Right lobe of liver (tissue), 6 donors: Measurements from ENCODE around the gene ZNF512B. TPM values are rescaled to one million over a fixed set of nuclear protein-coding genes. Genes with fewer than 3 reads are reported as not detected.

ENCODE experiments used
- ATAC-seq, 4 donors: fragments of 200-7000 bp; cut with Tn5 transposase; one replicate each; pipeline ENCODE4 v1.9.1; 2020; ENCODE audit warnings: mild to moderate bottlenecking in 4 of 4, moderate library complexity in 4 of 4
- DNase-seq, 3 donors: peaks; one replicate each; pipeline ENCODE4 v3.0.0-alpha.2; 2020
- H3K27ac ChIP-seq, 3 donors: fragments of 200-600 bp; one replicate each; pipeline ENCODE4 v1.8.0; 2022
- H3K27me3 ChIP-seq, 2 donors: fragments of 200-600 bp; one replicate each; pipeline ENCODE4 v1.8.0; 2022
- H3K36me3 ChIP-seq, 4 donors: fragments of 200-600 bp; sonication (generic) in 1 of 4; one replicate each; pipeline versions ENCODE4 v1.5.1 to v1.8.0; 2017 to 2022; ENCODE audit warnings: control low read depth in 1 of 4
- H3K4me1 ChIP-seq, 4 donors: fragments of 200-600 bp; sonication (generic) in 1 of 4; one replicate each; pipeline versions ENCODE4 v1.5.1 to v1.8.0; 2017 to 2022; ENCODE audit warnings: control low read depth in 1 of 4
- H3K4me3 ChIP-seq, 3 donors: fragments of 200-600 bp; one replicate each; pipeline ENCODE4 v1.8.0; 2022
- H3K9me3 ChIP-seq, 4 donors: fragments of 200-600 bp; sonication (generic) in 1 of 4; one replicate each; pipeline versions ENCODE4 v1.5.1 to v1.8.0; 2017 to 2022; ENCODE audit warnings: control low read depth in 1 of 4
- CTCF ChIP-seq, 4 donors: fragments of 200-600 bp in 3 of 4; fragments of 450-650 bp in 1 of 4; IDR thresholded peaks; one replicate each; pipeline versions ENCODE4 v1.5.1 to v1.8.0; 2016 to 2022; ENCODE audit warnings: antibody characterized with exemption in 4 of 4, mild to moderate bottlenecking in 2 of 4
- POLR2A ChIP-seq: fragments of 450-650 bp; IDR thresholded peaks from one replicate; pipeline ENCODE4 v1.6.1; 2017; ENCODE audit warnings: antibody characterized with exemption, mild to moderate bottlenecking
- WGBS: methylation state at CpG from one replicate; pipeline ENCODE4 v1.1.6; 2018; ENCODE audit warnings: low coverage, low lambda C conversion rate; ENCODE audit not compliant: insufficient coverage; ENCODE audit errors: missing lambda C conversion rate; 5-methylcytosine and 5-hydroxymethylcytosine counted together
- intact Hi-C, 2 donors: fragments of 100-400 bp; cut with DNase I; formaldehyde crosslinking; loops; one replicate each; pipeline versions ENCODE4 v1.11.2 to v1.14.1; 2022
- total RNA-seq, 6 experiments: library from RNA; depleted of rRNA in 2 of 6; stranded (reverse); fragments of >200 nt in 2 of 6; fragmentation: NEBNext Ultra II Directional in 3 of 6; extraction: Animal tissue kit (Norgen Biotek cat#: 25700) in 3 of 6; gene quantifications; one replicate each; pipeline versions ENCODE4 v1.1.0 to v1.2.4, GENCODE V29; 2016 to 2023
- donor health status: DM: no; HTN: yes; CAD: no.
- donor health status: DM: no; HTN: no; CAD: no.
- donor health status: DM: no; HTN: no; CAD: no.
- donor health status: DM: no; HTN: yes; CAD: no.
- donor health status: DM: no; HTN: yes; CAD: no.

Gene ZNF512B
- total RNA-seq, 6 experiments from 2014 or later, result 10.8 to 16.8 (median 14.0) TPM

- Histone ChIP-seq H3K27ac (no peak overlapping the region), H3K4me3 (no peak overlapping the region), H3K9me3 (no peaks in the 10 kb centered on the region), H3K4me1 (no peaks in the 10 kb centered on the region), H3K27me3 (no peaks in the 10 kb centered on the region), H3K36me3 (peaks cover 0 to 40% (median 13%) of the 10 kb centered on the region in 4 donors)
- intact Hi-C loops, result loop anchor here in 1 of 2 donors (10.0 kb wide), 1 partner anchor 54 kb away; no protein-coding TSS in a partner anchor
- TF ChIP-seq CTCF (IDR thresholded peaks at IDR 0.05) (no peak), POLR2A (no peak)
- DNase-seq, result peak in 2 of 3 donors; percentile 23 to 51
- 100% methylated on average over 2 of the region's 33 CpGs for WGBS
- no peak for ATAC-seq
Measured at GRCh38 chr20:63939061-63939935, 30.4 kb downstream of the ZNF512B start.

- Histone ChIP-seq H3K27me3 (no peaks in the 10 kb centered on the region), H3K9me3 (no peaks in the 10 kb centered on the region), H3K4me1 (no peaks in the 10 kb centered on the region), H3K4me3 (no peak overlapping the region), H3K36me3 (peaks cover 0 to 28% (median 9%) of the 10 kb centered on the region in 4 donors), H3K27ac (no peak overlapping the region)
- no peak for TF ChIP-seq CTCF (IDR thresholded peaks at IDR 0.05)
- TF ChIP-seq POLR2A, result no peak
- ATAC-seq, result no peak
- DNase-seq, result no peak
- WGBS, result 76% methylated on average over 10 of the region's 14 CpGs
- intact Hi-C loops, result loop anchor here in 1 of 2 donors (10.0 kb wide), 1 partner anchor 53 kb away; no protein-coding TSS in a partner anchor
Measured at GRCh38 chr20:63937596-63937995, 32.1 kb downstream of the ZNF512B start.

GRCh38 chr20:63935447-63935846 lies 34.3 kb downstream of the ZNF512B start:
- no peaks in the 10 kb centered on the region for H3K27me3 ChIP-seq
- DNase-seq, result no peak
- no peak overlapping the region for H3K4me3 ChIP-seq
- H3K36me3 ChIP-seq, result peaks cover 0 to 39% (median 15%) of the 10 kb centered on the region in 4 donors
- WGBS, result 72% methylated on average over 3 of the region's 9 CpGs
- no peaks in the 10 kb centered on the region for H3K4me1 ChIP-seq
- no peaks in the 10 kb centered on the region for H3K9me3 ChIP-seq
- intact Hi-C loops, result loop anchor here in 1 of 2 donors (10.0 kb wide), 1 partner anchor 51 kb away; no protein-coding TSS in a partner anchor
- no peak overlapping the region for H3K27ac ChIP-seq
- no peak for ATAC-seq
- TF ChIP-seq CTCF (IDR thresholded peaks at IDR 0.05) (no peak), POLR2A (no peak)

GRCh38 chr20:63934271-63935068 lies 35.3 kb downstream of the ZNF512B start:
- DNase-seq, result no peak

More at GRCh38 chr20:63934271-63935068, 35.3 kb downstream of the ZNF512B start:
- ATAC-seq, result peak in 1 of 4 donors; percentile 6
- TF ChIP-seq CTCF (IDR thresholded peaks at IDR 0.05), result no peak
- TF ChIP-seq POLR2A, result no peak
- intact Hi-C loops, result loop anchor here in 1 of 2 donors (10.0 kb wide), 1 partner anchor 50 kb away; no protein-coding TSS in a partner anchor
- no peaks in the 10 kb centered on the region for H3K27me3 ChIP-seq
- H3K36me3 ChIP-seq, result peaks cover 0 to 44% (median 17%) of the 10 kb centered on the region in 4 donors
- no peaks in the 10 kb centered on the region for H3K4me1 ChIP-seq
- no peaks in the 10 kb centered on the region for H3K9me3 ChIP-seq
- WGBS, result 63% methylated on average over 12 of the region's 37 CpGs
- no peak overlapping the region for H3K4me3 ChIP-seq
- H3K27ac ChIP-seq, result no peak overlapping the region
